GM18858 (cell line): ENCODE data around the gene UTS2R.
"Not testable (repeated sequence)": the region's sequence is repeated elsewhere in the genome, so short reads cannot be mapped to it uniquely, and the experiment has no call there.

Source experiments
- ATAC-seq: cut with Tn5 transposase; IDR thresholded peaks from one replicate; pipeline ENCODE4 v1.9.1; 2021; ENCODE audit not compliant: unreplicated experiment

UTS2R gene

DNA sequence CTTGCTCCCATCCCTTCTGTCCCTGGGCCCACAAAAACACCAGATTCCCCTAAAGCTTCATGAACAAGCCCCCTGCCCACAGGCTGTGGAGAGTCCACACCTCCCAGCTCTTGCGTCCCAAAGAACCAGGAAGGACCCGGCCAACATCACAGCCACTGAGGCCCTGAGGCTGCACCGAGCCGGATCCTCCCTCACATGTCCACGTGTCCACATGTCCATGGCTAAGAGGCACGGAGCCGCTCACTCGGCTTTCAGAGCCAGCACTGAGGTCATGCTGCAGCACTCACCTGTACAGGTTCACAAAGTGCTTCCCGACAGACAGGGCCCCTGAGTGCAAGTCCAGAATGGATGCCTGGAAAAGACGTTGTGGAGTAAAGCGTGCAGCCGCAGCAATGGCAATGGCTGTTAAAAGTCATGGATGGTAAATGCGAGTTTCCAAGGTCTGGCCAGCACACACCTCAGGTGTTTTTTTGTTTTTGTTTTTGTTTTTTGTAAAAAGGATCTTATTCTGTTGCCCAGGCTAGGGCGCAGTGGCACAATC is 34.6 kb downstream of the UTS2R start:
- ATAC-seq: no peak

DNA sequence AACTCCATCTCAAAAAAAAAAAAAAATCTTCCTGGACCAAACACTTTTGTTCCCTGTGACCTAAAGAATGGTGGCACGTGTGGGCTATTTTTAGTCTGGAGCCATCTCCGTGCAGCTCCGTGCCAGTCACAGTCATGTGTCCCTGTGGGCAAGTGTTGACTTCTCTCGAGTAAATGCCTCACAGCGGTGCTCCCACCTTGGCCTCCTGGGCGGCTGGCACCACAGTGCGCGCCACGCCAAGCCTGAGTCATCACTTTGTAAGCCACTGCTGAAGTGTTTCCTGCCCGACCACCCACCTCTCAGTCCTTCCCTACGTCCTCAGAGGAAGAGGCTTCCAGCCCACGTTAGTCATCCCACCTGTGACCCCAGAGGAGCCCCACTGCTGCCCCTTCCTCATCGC is 35.7 kb downstream of the UTS2R start:
- ATAC-seq: no peak

DNA sequence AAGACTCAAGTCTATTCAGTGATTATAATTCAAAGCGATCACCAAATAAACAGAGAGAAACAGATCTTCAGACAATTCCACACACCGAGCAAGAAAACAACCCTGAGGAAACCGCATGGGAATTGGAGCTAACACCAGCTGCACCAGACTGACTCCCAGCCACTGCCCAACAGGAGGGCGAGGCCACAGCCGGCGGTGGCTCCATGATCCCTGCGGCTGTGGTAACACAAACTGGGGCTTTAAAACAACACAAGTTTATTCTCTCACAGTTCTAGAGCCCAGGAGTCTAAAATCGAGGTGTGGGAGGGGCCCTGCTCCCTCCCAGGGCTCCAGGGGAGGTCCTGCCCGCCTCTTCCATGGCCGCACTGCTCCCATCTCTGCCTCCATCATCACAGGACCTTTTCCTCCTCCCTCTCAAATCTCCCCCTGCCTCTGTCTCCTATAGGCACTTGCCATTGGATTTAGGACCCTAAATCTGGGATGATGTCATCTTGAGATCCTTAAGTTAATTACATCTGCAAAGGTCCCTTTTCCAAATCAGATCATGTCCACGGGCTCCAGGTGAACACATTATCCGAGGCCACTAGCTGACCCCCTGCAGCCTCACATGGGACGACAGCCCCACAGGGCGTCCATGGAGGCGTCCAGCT is 36.8 kb downstream of the UTS2R start:
- ATAC-seq: no peak

DNA sequence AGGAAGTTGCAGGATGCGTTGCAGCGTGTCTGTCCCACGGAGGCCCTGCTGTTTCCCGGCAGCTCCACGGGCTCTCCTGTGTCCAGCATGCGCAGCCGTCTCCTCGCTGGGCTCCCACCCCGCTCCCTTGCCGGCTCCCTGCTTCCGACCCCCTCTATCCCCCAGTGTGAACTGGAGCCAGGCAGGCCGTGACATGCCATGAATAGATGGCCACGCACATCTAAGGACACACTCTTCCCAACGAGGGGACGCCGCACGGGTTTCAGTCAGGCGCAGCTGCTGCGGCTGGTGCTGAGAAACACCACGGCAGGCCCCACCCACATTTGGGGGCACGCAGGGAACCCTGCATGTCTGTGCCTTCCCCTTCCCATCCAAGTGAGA is 37.4 kb downstream of the UTS2R start:
- ATAC-seq: no peak

DNA sequence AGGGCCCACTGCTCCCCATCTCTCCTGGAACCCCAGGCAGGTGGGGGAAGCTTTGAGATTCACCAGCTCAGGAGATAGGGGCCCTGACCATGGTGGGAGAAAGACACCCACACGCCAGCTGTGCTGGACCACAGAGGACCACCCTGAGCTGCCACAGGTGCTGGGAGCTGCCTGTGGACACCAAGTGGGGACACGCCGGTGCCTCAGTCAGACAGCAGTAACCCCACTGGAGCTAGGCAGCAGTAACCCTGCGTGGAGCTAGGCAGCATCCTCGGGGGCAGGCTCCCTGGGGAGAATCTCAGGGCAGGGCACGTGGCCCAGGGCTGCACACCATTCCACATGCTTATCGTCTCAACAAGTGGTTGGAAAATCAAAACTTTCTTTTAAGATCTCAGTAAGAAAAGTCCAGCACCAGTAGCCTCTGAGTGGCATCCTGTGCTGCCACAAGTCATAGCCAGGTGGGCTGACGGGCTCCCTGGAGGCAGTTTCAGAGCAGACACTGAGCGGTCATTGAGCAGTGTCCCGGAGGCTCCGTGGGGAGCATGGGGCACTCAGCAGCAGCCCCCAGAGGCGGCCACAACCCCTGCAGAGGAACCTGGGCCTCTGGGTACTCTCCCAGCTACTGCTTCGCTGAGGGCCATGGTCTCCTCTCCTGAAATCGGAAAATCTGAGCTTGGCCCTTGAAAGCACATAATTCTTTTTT is 38.6 kb downstream of the UTS2R start:
- no peak for ATAC-seq

DNA sequence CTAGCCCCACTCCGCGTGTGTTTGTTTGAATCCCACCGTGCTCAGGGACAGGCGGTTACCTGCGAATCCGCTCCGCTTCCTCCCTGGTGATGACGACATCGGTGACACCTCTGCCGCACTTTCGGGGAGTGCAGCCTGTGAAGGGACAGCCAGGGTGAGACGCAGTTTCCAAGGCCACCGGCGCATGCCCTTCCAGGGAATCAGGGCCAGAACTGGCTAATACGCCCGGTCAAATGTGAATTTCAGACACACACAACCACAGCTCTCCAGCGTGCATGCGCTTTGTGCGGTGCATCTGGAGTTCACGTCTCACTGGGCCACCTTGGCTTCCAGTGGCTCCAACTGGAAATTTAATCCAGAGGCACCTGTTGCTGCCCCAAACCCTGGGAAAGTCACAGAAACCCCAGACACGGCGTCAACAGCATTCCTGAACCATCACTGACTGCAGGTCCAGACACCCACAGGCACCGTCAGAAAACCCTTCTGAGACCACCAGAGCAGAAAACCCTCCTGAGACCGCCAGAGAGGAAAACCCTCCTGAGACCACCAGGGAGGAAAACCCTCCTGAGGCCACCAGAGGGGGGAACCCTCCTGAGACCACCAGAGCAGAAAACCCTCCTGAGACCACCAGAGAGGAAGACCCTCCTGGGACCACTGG is 40.0 kb downstream of the UTS2R start:
- no peak for ATAC-seq

DNA sequence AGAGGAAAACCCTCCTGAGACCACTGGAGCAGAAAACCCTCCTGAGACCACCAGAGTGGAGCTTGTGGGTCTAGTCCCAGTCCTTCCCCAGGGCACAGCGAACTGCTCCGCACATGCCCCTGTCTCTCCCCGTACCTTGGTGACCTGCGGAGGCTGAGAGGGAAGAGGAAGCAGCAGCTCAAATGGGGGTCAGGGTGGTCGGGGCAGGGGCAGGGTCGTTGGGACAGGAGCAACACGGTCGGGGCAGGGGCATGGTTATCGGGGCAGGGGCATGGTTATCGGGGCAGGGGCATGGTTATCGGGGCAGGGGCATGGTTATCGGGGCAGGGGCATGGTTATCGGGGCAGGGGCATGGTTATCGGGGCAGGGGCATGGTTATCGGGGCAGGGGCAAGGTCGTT is 40.5 kb downstream of the UTS2R start:
- ATAC-seq: not testable (repeated sequence)

DNA sequence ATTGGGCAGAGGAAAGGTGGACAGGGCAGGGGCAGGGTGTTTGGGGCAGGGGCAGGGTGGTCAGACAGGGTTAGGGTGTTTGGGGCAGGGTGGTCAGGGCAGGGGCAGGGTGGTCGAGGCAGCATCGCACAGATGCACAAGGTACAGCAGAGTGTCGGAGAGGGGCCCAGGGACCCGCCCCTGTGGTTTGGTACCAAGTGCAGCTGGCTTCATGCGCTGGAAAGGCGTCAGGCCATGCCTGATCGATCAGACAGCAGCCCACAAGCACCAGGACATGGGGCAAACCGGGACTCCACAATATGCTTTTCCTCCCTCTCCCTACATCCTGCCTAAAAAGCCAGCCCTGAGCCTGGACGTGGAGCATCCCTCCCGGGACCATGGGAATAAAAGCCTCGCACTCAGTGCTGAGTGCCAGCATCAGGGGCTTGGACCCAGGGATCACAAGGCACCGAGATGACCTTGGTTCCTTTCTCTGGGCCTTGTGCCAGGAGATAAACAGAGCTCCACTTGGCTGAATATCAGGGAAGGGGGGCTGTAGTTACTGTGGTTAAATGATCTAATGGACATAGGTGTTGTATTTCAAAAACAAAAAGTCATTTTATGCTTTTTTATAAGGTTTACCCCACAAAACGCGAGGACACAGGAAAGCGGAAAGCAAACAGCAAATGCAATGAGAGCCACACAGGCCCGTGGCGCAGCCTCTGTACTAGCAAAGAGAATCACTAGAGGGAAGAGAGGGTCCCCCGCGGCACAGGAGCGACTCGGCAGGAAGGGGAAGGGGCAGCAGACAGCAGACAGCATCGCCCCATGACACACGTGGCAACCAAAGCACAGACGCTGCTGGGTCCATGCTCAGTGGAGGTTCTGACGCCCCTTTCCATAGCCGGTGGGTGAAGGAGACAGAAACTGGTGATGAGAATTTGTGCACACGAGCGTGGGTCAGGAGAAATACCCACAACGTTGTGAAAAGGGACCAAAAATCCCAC is 41.3 kb downstream of the UTS2R start:
- ATAC-seq: no peak

DNA sequence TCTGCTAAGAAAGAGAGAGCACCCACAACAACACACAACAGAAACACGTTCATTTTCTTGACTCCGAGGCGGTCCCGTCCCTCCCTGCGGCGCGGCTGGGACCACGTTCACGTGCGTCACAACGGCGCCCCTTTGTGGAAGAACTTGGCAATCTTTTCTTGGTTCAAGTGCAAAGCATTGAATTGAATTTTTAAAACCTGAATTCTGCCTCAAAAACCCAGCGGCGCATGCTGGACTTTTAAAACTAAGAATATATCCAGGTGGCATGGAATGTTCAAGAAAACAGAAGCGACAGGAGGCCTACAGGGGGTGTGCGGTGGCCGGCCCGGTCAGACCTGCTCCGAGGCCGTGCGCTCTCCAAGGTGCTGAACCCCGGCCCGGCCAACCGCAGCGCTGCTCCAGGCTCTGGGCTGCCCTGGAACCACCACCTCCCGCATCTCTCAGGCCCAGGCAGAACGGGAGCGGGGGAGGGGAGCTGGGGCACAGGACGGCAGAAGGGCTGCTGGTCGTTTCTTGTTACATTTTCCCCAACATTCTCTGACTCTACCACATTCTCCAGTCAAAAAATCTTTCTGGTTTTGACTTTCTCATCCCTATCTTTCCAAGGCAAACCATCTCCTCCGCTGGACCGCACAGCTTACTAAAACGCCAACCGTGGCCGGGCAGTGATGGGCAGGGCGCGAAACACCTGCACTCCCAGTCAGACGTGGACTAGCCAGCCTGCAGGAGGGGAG is 43.1 kb downstream of the UTS2R start:
- no peak for ATAC-seq

DNA sequence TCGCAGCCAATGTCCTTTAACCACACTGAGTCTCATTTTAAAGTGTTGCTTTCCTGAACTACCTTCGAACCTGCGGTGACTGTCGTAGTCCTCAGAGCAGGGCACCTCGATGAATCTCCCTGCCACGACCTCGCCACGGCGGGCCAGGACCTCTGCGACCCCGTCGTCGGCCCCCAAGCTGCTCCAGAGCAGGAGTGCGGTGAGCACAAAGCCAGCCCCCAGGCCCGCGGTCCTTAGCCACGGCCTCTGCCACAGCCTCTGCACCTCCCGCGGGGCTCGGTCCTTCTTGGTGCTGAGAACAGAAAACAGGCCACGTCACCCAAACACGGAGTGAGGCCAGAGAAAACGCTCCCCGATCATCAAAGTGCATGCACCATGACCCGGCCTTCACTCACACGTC is 43.8 kb downstream of the UTS2R start:
- ATAC-seq: no peak

DNA sequence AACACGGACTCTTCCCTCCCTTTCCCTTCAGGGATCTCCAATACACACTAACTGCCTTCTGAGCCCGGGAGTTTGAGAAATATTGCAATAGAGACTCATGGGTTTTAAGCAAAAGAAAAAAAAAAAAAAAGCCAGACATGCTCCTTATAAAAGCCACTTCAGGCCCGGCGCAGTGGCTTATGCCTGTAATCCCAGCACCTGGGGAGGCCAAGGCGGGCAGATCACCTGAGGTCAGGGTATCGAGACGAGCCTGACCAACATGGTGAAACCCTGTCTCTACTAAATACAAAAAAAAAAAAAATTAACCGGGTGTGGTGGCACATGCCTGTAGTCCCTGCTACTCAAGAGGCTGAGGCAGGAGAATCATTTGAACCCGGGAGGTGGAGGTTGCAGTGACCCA is 44.2 kb downstream of the UTS2R start:
- no peak for ATAC-seq

DNA sequence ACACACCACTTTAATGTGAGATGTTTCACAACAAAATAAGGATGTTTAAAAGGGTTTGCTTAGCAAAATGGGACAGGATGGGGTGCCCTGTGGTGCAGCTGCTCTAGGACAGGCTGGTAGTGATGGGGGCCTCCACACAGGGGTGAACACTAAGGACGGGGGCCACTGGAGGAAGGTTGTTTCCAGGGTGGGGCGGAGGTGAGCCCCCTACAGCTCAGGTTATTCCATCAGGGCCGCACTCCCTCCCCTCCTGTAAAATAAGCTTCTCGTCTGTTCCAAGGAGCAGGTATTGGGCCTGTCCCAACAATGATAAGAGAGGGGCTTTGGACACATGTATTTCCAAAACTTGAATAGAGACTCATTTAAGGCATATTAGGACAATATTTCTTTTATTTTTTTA is 44.7 kb downstream of the UTS2R start:
- ATAC-seq: no peak

DNA sequence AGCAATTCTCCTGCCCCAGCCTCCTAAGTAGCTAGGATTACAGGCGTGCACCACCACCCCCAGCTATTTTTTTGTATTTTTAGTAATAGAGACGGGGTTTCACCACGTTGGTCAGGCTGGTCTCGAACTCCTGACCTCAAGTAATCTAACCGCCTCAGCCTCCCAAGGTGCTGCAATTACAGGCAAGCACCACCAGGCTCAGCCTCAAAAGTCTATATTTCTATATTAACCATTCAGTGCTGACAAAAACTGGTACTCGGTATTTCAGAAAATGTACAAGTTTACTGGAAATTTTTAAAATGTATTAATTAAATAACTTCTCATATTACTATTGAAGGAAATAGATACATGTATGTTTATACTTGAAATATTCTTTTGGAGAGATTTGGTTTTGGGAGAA is 45.2 kb downstream of the UTS2R start:
- ATAC-seq: no peak

DNA sequence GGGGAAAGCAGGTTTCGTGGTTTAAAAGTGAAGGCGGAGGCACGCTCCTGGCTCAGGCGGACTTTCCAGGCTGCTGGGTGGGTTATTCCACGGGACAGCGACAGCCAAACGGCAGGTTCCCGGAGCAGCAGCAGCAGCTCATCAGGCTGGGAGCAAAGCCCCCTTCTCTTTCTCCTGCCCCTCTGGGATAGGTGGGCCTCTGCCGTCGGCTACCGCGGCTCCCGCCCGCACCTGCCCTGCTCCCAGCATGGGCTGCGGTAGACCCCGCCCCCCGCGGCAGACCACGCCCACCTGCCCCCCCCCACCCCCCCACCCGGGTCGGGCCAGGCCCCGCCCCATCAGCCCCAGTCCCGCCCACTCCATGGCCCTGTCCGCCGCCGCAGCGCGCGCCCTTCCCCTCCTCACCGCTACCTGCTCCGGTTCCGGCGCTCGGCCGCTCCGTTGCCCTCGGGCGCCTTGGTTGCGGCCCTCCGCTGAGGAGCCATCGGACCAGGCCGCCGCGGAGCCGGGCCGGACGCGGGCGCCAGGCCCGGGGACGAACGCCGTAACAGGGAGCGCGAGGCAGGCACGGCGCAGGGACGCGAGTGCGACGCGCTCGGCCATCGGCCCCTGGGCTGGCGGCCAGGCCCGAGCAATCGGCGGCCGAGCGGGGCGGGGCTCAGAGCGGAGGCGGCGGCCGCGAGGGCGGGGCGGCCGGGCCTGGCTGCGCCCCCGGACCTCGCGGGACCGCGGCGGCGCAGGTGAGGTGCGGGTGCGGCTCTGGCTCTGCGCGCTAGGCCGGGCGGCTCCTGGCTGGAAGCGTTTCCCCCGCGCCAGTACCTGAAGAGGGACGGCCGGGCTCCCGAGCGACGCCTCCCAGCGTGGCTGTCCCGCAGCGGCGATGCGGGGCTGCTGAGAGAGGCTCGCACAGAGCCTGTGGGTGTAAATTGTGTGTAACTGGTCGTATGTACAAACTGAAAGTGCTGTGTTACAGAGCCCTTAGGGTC is 46.7 kb downstream of the UTS2R start, which contains the start of the genes HEXD and OGFOD3:
Gene HEXD, plus strand, starts transcription at position 347 of the 986 bp plus-strand sequence. CDS start 1,453 bp downstream, outside the sequence.
Gene OGFOD3, minus strand, starts transcription at position 586 of the 986 bp plus-strand sequence. Its CDS starts 101 bp downstream, at position 485.
- peak; percentile 71 for ATAC-seq

DNA sequence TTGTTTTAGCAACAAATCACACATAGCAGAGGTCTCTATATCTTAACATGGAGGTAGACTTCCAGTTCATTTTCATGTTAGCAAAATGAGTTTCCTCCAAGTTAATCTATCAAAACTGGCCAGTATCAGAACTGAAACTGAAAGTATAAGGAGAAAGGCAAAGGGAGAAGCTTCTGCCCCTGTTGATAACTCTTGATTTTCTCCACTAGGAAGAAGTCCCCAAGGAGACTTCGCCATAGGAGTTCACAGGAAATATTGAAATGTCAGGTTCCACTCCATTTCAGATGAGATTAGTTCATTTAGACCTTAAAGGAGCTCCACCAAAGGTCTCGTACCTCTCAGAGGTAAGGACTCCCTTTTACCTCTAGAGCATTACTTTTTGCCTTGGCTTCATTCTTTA is 48.0 kb downstream of the UTS2R start:
- no peak for ATAC-seq

DNA sequence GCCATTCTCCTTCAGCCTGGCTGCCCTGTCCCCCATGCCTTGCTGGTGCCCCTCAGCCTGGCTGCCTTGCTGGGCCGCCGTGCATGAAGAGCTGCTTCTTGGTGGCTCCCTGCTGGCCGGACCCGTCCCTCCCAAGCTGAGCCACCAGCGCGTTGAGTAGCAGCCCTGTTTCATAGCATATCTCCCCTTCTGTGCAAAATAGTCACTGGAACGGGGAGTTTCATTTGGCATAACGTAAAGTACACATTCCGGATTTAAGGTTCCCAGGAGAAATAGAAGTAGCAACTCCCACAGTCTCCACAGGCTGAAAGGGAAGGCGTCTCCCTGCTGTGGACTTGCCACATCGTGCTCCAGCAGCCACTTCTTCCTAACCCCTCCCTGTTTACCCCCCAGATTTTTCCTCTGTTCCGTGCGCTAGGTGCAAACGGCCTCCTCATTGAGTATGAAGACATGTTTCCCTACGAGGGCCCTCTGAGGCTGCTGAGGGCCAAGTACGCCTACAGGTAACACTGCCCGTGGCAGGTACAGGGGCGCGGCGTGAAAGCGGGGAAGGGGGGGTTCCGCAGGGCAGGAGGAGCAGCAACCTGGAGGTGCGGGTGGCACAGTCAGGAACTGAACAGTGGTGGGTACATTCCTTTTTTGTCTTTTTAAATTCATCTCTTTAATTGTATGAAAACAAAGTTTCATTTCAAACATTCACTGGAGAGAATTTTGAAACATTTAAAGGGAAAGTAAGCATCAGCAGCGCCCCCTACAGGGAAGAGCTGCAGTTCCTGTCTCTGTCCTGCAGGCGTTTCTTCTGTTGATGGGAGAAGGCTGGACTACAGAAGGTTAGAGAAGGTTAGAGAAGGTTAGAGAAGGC is 52.7 kb downstream of the UTS2R start:
- no peak for ATAC-seq

DNA sequence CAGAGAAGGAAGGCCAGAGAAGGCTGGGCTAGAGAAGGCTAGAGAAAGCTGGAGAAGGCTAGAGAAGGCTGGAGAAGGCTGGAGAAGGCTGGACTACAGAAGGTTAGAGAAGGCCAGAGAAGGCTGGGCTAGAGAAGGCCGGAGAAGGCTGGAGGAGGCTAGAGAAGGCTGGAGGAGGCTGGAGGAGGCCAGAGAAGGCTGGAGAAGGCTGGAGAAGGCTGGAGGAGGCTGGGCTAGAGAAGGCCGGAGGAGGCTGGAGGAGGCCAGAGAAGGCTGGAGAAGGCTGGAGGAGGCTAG is 53.2 kb downstream of the UTS2R start:
- no peak for ATAC-seq
